ENCODE results near the gene RANBP10. TPM values are rescaled to one million over a fixed set of nuclear protein-coding genes. Genes with fewer than 3 reads are reported as not detected.

RANBP10 gene
- total and polyA plus RNA-seq, 7 donors, result 4.2 to 15.5 (median 7.5) TPM

GRCh38 chr16:67677712-67678111, 128.6 kb downstream of the RANBP10 start:
- TF ChIP-seq POLR2AphosphoS5 (IDR thresholded peaks at IDR 0.05) (no peak), EP300 (IDR thresholded peaks at IDR 0.05) (no peak), POLR2A (IDR thresholded peaks at IDR 0.05) (no peak), CTCF (IDR thresholded peaks at IDR 0.05) (no peak)
- no peaks in the 10 kb centered on the region for H3K9me3 ChIP-seq
- 91 to 93% methylated on average over 1 of the region's 1 CpG for WGBS, 2 donors

DNA sequence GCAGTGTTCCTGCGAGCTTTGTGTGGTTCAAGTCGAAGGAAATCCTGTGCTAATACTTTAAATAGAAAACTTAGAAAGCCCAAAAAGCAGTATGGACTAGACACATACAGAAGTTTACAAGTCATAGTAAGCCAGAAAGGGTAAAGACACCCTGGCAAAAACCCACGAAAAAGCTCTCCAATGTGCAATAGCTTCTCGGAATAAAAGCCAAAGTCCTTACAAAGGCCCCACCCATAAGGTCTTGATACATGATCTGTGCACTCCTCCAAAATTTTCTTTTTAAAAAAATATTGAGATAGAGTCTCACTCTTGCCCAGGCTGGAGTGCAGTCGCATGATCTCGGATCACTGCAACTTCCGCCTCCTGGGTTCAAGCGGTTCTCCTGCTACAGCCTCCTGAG, 129.4 kb downstream of the RANBP10 start:
- no peak for TF ChIP-seq EP300 (IDR thresholded peaks at IDR 0.05)
- no peak for TF ChIP-seq POLR2A (IDR thresholded peaks at IDR 0.05)
- TF ChIP-seq POLR2AphosphoS5 (IDR thresholded peaks at IDR 0.05), result no peak
- no peak for TF ChIP-seq CTCF (IDR thresholded peaks at IDR 0.05)
- H3K4me1 ChIP-seq, result peaks cover 0 to 33% (median 29%) of the 10 kb centered on the region in 4 donors
- WGBS, 2 donors, result 62 to 79% methylated on average over 8 of the region's 8 CpGs
- no peaks in the 10 kb centered on the region for H3K36me3 ChIP-seq
- DNase-seq, result no peak
- intact Hi-C loops (cut with DNase I), result no loop called here
- H3K27me3 ChIP-seq, result no peaks in the 10 kb centered on the region
- no peak overlapping the region for H3K4me3 ChIP-seq
- H3K27ac ChIP-seq, result no peak overlapping the region
- H3K9me3 ChIP-seq, result no peaks in the 10 kb centered on the region

More at GRCh38 chr16:67677712-67678111, 128.6 kb downstream of the RANBP10 start:
- intact Hi-C loops (cut with DNase I), result no loop called here
- Histone ChIP-seq H3K27me3 (no peaks in the 10 kb centered on the region), H3K27ac (peak overlapping the region in 1 of 4 donors; percentile 53), H3K4me1 (peaks cover 0 to 33% (median 29%) of the 10 kb centered on the region in 4 donors), H3K4me3 (no peak overlapping the region), H3K36me3 (peaks cover 0 to 6% (median 0%) of the 10 kb centered on the region in 4 donors)
- DNase-seq, result no peak

- Histone ChIP-seq H3K27me3 (no peaks in the 10 kb centered on the region), H3K4me3 (no peak overlapping the region), H3K27ac (no peak overlapping the region), H3K4me1 (peaks cover 0 to 33% (median 29%) of the 10 kb centered on the region in 4 donors), H3K36me3 (no peaks in the 10 kb centered on the region), H3K9me3 (no peaks in the 10 kb centered on the region)
- no peak for DNase-seq
- WGBS, 2 donors, result 44 to 69% methylated on average over 4 of the region's 4 CpGs
- intact Hi-C loops (cut with DNase I), result no loop called here
- TF ChIP-seq EP300 (IDR thresholded peaks at IDR 0.05), result no peak
- no peak for TF ChIP-seq CTCF (IDR thresholded peaks at IDR 0.05)
- no peak for TF ChIP-seq POLR2AphosphoS5 (IDR thresholded peaks at IDR 0.05)
- no peak for TF ChIP-seq POLR2A (IDR thresholded peaks at IDR 0.05)
Measured at GRCh38 chr16:67676516-67676915, 129.8 kb downstream of the RANBP10 start.

DNA sequence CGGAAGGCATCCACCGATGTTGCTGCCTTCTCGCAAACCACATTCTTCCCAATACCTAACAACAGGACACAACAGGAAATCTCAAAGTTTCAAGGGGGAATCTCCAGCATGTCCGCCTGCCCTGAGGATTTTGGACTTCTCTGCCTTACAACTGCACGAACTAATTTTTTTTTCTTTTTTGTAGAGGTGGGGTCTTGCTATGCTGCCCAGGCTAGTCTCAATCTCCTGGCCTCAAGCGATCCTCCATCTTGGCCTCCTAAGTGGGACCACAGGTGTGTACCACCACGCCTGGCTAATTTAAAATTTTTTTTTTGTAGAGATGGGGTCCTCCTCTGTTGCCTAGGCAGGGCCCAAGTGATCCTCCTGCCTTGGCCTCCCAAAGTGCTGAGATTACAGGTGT, 130.4 kb downstream of the RANBP10 start:
- H3K27ac ChIP-seq, result no peak overlapping the region
- no peaks in the 10 kb centered on the region for H3K27me3 ChIP-seq
- TF ChIP-seq POLR2A (IDR thresholded peaks at IDR 0.05) (no peak), POLR2AphosphoS5 (IDR thresholded peaks at IDR 0.05) (no peak), CTCF (IDR thresholded peaks at IDR 0.05) (no peak), EP300 (IDR thresholded peaks at IDR 0.05) (no peak)
- H3K36me3 ChIP-seq, result no peaks in the 10 kb centered on the region
- DNase-seq, result no peak
- intact Hi-C loops (cut with DNase I), result no loop called here
- H3K9me3 ChIP-seq, result no peaks in the 10 kb centered on the region
- no peak overlapping the region for H3K4me3 ChIP-seq
- H3K4me1 ChIP-seq, result peaks cover 0 to 33% (median 29%) of the 10 kb centered on the region in 4 donors
- 97 to 98% methylated on average over 7 of the region's 7 CpGs for WGBS, 2 donors

DNA sequence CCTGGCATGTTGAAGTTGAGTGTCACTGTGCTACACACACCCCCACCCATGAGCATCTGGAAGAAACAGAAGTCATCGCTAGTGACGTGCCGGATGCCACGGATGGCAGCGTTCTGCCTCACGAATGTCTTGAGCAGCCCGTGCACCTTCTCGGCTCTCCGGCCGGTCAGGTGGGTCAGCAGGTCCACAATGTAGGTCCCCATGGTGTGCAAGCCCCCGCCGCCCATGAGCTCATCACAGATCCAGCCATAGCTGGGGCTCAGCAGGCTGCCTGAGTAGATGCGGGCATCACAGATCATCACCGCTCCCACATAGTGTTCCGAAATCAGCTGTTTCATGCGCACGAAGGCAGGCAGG, 130.8 kb downstream of the RANBP10 start:
- Histone ChIP-seq H3K27ac (no peak overlapping the region), H3K9me3 (no peaks in the 10 kb centered on the region), H3K4me3 (no peak overlapping the region), H3K27me3 (no peaks in the 10 kb centered on the region), H3K4me1 (peaks cover 0 to 33% (median 29%) of the 10 kb centered on the region in 4 donors), H3K36me3 (no peaks in the 10 kb centered on the region)
- TF ChIP-seq POLR2AphosphoS5 (IDR thresholded peaks at IDR 0.05) (no peak), POLR2A (IDR thresholded peaks at IDR 0.05) (no peak), EP300 (IDR thresholded peaks at IDR 0.05) (no peak), CTCF (IDR thresholded peaks at IDR 0.05) (no peak)
- intact Hi-C loops (cut with DNase I), result no loop called here
- WGBS, 2 donors, result 96% methylated on average over 17 of the region's 17 CpGs
- no peak for DNase-seq
